ENCODE data around the gene ZNF697. TPM values are rescaled to one million over a fixed set of nuclear protein-coding genes. Genes with fewer than 3 reads are reported as not detected.

ZNF697 gene
- total RNA-seq, 4 donors from 2014 or later: 2.6 to 8.1 (median 3.7) TPM

DNA sequence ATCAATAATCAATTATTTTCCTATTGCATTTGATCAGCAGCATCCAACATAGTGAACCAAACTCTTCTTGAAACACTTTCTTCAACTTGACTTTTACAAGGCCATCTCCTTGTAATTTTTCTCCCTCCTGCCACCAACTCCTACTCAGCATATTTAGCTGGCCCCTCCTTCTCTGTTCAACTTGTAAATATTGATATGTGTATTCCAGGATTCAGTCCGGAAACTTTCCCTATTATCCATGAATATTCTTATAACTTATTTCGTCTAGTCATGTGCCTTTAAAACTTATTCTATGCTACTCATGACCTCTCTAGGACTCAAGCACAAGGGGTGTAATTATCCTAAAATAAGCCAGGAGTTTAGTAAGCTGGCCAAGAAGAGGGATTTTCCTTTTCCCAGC is 52.9 kb downstream of the ZNF697 start:
- H3K9me3 ChIP-seq: no peaks in the 10 kb centered on the region
- 91% methylated on average over 2 of the region's 2 CpGs for WGBS
- H3K27me3 ChIP-seq: no peaks in the 10 kb centered on the region
- no peak overlapping the region for H3K4me3 ChIP-seq
- no peaks in the 10 kb centered on the region for H3K36me3 ChIP-seq
- no peak overlapping the region for H3K27ac ChIP-seq
- DNase-seq (ENCODE audit: low spot score in 2 of 2): no peak
- TF ChIP-seq, protein P1, sequence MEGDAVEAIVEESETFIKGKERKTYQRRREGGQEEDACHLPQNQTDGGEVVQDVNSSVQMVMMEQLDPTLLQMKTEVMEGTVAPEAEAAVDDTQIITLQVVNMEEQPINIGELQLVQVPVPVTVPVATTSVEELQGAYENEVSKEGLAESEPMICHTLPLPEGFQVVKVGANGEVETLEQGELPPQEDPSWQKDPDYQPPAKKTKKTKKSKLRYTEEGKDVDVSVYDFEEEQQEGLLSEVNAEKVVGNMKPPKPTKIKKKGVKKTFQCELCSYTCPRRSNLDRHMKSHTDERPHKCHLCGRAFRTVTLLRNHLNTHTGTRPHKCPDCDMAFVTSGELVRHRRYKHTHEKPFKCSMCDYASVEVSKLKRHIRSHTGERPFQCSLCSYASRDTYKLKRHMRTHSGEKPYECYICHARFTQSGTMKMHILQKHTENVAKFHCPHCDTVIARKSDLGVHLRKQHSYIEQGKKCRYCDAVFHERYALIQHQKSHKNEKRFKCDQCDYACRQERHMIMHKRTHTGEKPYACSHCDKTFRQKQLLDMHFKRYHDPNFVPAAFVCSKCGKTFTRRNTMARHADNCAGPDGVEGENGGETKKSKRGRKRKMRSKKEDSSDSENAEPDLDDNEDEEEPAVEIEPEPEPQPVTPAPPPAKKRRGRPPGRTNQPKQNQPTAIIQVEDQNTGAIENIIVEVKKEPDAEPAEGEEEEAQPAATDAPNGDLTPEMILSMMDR (IDR thresholded peaks at IDR 0.05): no peak
- TF ChIP-seq POLR2A (IDR thresholded peaks at IDR 0.05): no peak
- TF ChIP-seq POLR2AphosphoS5 (IDR thresholded peaks at IDR 0.05): no peak
- no peak for TF ChIP-seq EP300 (IDR thresholded peaks at IDR 0.05)
- H3K4me1 ChIP-seq: no peaks in the 10 kb centered on the region

DNA sequence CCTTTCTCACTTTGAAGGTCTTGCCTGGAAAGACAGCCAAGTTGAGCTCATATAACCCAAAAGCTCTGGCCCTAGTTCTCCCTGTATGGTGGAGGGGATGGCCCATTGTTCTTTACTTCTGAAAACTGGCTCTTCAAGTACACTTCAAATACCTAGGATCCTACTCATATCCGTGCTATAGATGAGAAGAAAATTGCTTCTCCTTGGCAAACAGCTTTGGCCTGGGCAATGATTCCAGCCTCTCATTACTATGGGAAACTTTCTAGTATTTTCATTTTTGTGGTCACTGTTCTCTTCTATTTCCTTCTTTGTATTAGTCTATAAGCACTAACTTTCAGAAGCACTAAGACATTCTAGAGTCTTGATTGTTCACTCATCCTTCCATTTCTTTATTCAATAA is 53.7 kb downstream of the ZNF697 start:
- TF ChIP-seq, protein P1 (IDR thresholded peaks at IDR 0.05): no peak
- TF ChIP-seq EP300 (IDR thresholded peaks at IDR 0.05) (no peak), POLR2AphosphoS5 (IDR thresholded peaks at IDR 0.05) (no peak), POLR2A (IDR thresholded peaks at IDR 0.05) (no peak)
- H3K4me1 ChIP-seq: no peaks in the 10 kb centered on the region
- no peaks in the 10 kb centered on the region for H3K27me3 ChIP-seq
- DNase-seq (ENCODE audit: low spot score in 2 of 2): no peak
- no peaks in the 10 kb centered on the region for H3K36me3 ChIP-seq
- H3K9me3 ChIP-seq: no peaks in the 10 kb centered on the region
- H3K4me3 ChIP-seq: no peak overlapping the region
- no peak overlapping the region for H3K27ac ChIP-seq
- WGBS: 61% methylated on average over 1 of the region's 1 CpG

DNA sequence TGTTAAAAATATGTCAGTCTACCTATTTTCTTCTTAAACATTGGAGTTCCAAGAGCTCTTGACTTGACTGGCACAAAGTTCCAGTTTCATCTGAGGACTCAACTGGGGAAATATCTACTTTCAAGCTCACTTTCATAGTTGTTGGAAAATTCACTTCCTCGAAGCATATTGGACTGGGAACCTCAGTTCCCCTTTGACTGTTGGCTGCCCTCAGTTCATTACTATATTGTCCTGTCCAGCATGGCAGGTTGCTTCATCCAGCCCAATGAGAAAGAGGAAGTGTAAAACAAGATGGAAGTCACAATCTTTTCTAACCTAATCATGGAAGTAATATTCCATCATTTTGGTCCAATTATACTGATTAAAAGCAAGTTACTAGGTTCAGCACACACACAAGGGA is 54.3 kb downstream of the ZNF697 start:
- 89% methylated on average over 1 of the region's 1 CpG for WGBS
- Histone ChIP-seq H3K4me3 (no peak overlapping the region), H3K27ac (no peak overlapping the region), H3K27me3 (no peaks in the 10 kb centered on the region), H3K36me3 (no peaks in the 10 kb centered on the region), H3K9me3 (no peaks in the 10 kb centered on the region), H3K4me1 (no peaks in the 10 kb centered on the region)
- DNase-seq (ENCODE audit: low spot score in 2 of 2): no peak
- no peak for TF ChIP-seq POLR2A (IDR thresholded peaks at IDR 0.05)
- TF ChIP-seq, protein P1 (IDR thresholded peaks at IDR 0.05): no peak
- TF ChIP-seq EP300 (IDR thresholded peaks at IDR 0.05): no peak
- no peak for TF ChIP-seq POLR2AphosphoS5 (IDR thresholded peaks at IDR 0.05)

DNA sequence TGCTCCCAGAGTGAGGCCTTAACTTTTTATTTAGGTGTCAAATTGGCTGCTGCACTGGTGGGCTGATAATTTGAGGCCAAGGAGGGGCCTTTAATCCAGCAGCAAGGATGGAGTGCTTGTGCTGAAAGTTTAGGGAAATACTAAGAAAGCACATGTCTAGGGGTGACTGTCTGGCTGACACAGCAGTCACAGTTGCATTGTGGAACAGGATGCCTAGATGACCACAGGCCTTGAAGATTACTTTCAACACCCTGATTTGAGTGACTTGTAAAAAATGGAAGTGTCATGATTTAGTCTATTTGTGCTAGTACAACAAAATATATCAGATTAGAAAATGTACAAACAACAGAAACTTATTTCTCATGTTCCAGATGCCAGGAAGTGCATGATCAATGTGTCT is 57.7 kb downstream of the ZNF697 start:
- Histone ChIP-seq H3K9me3 (no peaks in the 10 kb centered on the region), H3K4me3 (no peak overlapping the region), H3K4me1 (peaks cover 8% of the 10 kb centered on the region), H3K27ac (no peak overlapping the region), H3K27me3 (no peaks in the 10 kb centered on the region), H3K36me3 (no peaks in the 10 kb centered on the region)
- DNase-seq (ENCODE audit: low spot score in 2 of 2): no peak
- no peak for TF ChIP-seq EP300 (IDR thresholded peaks at IDR 0.05)
- TF ChIP-seq POLR2A (IDR thresholded peaks at IDR 0.05): no peak
- TF ChIP-seq, protein P1 (IDR thresholded peaks at IDR 0.05): no peak
- TF ChIP-seq POLR2AphosphoS5 (IDR thresholded peaks at IDR 0.05): no peak

DNA sequence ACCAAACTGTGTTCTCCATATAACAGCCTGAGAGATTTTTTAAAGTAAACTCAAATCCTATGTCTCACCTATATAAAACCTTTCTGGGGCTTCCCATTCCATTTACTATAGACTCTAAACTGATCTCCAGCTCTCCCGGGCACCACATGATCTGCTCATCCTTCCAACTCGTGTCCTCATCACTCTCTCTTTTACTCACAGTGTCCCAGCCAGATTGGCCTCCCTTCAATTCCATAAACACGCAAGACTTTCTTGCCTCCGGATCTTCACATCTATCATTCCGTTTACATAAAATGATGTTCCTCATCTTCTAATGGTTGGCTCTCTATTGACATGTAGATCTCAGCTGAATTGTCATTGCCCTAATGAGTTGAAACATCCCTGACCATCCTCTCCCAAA is 59.4 kb downstream of the ZNF697 start:
- H3K9me3 ChIP-seq: no peaks in the 10 kb centered on the region
- peaks cover 8% of the 10 kb centered on the region for H3K4me1 ChIP-seq
- H3K27me3 ChIP-seq: no peaks in the 10 kb centered on the region
- no peak for TF ChIP-seq EP300 (IDR thresholded peaks at IDR 0.05)
- TF ChIP-seq, protein P1 (IDR thresholded peaks at IDR 0.05): no peak
- TF ChIP-seq POLR2A (IDR thresholded peaks at IDR 0.05): no peak
- TF ChIP-seq POLR2AphosphoS5 (IDR thresholded peaks at IDR 0.05): no peak
- H3K36me3 ChIP-seq: no peaks in the 10 kb centered on the region
- no peak overlapping the region for H3K4me3 ChIP-seq
- no peak for DNase-seq (ENCODE audit: low spot score in 2 of 2)
- WGBS: 74% methylated on average over 5 of the region's 5 CpGs
- no peak overlapping the region for H3K27ac ChIP-seq
